CD4-positive, alpha-beta T cell treated with Interferon gamma for 1 hour (primary cell): ENCODE results near the gene AGBL3.
A peak's percentile ranks its signal among the peaks of the same experiment; 100 is the strongest.

ENCODE experiments used
- DNase-seq: peaks from one replicate; pipeline ENCODE4 v3.0.0-alpha.2; 2020

Gene AGBL3

DNA sequence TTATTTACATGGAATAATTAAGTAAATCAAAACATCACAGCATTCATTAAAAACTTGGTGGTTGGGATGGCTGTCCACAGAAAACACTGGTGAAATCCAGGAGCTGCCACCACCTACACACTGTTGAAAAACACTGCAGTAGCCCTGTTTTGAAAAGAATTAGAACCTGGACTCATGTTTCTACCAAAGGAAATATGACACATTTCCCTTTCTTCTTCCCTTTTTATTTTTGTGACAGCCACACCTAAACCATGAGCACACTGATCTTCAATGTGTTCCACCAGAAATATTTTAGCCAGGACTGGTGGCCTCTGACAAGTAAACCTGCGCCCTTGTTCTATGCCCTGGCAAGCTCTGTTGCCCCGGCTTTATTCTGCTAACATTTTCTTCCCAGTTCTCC, 164.8 kb downstream of the AGBL3 start:
- no peak for DNase-seq

DNA sequence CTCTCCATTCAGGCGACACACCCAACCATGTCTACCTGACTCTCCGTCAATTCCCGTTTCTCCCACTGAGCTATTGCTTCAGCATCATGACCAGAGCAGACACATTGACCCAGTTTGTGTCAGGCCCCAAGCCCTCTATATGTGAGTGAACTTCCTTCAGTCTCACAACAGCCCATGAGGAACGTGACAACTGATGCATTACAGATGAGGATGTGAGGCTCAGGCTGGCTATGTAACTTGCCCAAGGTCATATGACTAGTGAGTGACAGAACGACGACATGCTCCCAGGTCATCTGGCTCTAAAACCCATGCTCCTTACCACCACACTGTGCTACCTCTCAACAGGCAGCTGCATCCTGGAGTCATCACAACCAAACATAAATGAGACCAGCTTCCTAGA, 165.2 kb downstream of the AGBL3 start:
- DNase-seq, result peak; percentile 66

DNA sequence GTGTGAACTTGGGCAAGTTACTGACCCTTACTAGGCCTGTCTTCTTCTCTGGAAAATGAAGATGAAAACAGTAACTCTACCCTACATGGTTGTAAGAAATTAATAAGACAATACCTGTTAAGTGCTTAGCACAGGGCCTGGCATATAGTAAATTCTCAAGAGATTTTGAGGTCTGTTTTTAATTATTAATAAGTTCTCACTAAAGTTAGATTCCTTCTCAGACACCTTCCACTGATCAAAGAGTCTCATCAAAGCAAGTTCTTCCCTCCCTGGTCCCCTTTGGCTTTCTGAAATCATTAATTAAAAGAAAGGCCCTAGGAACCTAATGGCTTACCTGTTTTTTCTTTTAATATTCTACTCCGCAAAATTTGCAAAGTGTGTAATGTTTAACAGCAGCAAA, 166.1 kb downstream of the AGBL3 start:
- DNase-seq, result no peak

DNA sequence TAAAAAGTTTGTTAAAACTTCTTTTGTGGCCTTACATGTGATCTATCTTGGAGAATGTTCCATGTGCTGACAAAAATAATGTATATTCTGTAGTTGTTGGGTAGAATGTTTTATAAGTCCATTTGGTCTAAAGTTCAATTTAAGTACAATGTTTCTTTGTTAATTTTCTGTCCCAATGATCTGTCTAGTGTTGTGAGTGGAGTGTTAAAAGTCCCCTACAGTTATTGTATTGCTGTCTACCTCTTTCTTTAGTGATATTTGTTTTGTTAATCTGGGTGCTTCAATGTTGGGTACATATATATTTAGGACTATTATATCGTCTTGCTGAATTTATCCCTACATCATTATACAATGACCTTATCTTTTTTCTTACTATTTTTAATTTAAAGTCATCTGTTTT, 168.4 kb downstream of the AGBL3 start:
- no peak for DNase-seq

DNA sequence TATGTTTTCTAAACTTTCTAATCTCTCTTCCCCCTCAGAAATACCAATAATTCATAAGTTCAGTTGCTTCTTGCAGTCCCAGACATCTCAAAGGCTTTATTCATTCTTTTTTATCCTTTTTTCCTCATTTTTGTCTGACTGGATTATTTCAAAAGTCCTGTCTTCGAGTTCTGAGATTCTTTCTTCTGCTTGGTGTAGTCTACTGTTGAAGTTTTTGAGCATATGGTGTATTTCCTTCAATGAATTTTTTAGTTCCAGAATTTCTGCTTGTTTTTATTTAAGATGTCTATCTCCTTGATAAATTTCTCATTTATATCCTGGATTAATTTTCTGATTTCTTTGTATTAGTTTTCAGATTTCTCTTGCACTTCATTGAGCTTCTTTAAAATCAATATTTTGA, 170.0 kb downstream of the AGBL3 start:
- DNase-seq, result no peak

DNA sequence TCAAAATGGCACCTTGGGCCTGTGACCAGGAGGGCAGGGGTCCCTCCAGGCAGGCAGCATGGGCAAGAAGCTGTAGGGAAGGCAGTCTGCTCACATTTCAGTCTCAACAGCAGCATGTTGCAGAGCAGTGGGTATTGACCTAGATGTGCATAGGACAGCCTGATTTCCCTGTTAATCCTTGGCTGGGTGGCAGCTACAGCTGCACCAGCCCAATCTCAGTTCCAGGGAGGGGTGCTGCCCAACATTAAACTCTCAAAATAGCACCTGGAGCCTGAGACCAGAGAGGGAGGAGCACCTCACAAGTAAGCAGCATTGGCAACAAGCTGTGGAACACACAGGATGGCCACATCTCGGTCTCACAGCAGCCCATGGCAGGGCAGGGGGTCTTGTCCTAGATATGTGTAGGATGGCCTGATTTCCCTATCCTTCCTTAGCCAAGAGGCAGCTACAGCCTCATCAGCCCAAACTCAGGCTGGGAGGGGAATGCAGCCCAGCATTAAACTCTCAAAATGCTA, 171.9 kb downstream of the AGBL3 start:
- DNase-seq, result no peak

DNA sequence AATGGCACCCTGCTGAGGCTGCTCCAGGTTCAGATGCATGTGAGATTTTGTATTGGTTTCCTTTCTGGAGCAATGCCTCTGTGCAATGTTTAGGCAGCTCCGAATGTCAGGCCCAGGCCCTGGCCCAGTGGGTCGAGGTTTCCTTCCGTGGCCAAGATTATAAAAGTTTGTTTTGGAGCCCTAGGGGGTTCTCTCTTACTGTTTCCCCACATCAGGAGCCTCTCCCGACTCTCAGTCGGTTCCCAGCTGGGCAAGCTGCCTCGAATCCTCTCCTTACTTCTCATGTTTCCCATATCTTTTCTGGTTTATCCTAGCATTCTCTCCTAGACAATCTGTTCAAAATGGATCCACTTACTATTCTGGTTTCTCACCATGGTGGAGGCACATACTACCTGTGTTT, 172.6 kb downstream of the AGBL3 start:
- DNase-seq, result no peak

DNA sequence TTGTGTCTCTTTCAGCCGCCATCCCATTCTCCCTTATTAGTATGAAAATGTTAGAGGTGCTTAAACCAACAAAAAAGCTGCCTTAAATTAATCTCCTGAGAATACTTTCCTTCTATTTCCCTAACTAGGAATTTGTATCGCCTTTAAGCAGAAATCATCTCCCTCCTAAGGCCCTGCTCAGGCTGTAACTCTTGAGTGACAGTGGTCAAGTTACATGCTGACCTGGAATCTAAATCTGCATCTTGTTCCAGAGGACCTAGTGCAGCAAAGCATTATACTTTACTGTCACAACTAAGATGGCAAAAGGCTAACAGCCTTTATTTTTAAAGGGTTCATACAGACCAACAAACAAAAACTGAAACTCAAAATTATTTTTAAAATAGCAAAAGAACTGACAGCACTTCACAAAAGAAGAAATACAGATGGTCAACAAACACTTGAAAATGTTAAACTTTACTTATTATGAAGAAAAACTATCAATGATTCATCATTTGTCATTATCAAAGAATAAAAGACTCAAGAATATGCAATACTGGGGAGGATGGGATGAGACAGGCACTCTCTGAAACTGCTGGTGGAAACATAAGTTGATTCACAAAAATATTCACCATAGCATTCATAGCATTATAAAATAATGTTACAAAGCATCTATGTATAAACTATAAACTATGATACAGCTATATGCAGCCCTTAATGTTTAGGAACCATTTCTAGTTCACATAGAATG, 173.2 kb downstream of the AGBL3 start:
- DNase-seq, result no peak

DNA sequence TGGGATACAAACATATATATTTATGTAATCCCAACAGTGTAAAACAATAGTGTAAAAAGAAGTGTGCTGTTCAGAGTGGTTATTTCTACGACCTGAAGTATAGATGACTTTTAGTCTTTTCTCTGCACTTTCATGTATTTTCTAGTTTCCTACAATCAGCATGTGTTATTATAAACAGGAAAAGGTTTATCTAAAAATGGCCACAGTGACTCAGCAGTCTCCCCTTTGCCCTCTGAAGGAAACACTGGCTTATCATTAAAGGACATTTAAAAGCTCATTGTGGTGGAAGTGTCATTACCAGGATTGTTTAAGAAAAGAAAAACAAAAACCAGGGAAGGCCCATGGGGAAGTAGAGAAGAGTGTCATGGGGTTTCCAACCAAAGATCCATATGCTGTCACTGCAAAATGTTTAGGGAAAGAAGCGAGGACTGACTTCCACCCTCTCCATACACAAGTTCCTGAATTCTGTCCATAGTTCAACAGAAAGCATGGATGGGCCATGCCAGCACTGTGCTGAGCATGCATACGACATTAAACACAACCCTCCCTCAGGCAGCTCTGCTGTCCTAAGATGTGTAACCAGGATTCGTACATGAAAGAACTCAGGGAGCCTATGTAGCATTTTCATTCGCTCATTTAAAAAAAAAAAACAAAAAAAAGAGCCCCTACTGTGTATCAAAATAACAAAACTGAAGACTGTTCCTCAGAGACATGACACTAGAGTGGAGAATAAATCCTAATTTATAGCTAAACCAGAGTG, 174.0 kb downstream of the AGBL3 start:
- no peak for DNase-seq

DNA sequence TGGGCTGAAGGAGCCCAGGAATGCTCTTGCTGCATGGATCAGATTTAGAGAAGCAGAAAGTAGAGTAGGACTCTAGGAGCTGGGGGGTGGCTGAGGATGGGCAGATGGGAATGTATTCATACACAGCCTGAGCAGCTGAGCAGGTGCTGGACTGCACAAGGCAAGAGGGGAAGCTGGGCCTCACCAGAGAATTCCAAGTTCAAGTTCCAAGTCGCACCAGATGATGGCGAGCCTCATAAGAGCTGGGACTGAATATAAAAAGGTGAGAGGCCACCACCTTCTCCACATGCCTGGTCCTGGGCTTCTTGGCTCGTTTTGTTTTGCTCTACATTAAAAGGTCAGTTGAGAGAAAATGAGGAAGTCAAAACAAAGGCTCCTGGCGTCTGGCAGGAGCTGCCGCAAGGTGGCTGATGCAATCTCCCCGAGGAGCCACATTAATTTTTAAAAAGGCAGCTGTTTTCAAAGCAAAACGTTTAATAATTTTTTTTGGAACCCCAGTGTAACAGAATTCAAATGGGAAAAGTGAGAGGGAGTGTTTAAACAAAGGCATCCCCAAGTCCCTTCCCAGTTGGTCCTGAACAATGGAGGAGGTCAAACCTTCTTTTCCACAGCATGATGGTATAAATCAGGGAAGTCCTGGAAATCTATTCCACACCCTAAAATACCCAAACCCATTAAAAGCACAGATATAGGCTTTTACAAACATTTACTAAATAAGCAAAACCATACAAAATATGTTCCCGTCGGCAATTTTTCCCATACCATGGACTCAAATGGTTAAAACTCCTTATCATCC, 174.7 kb downstream of the AGBL3 start:
- peak; percentile 26 for DNase-seq

DNA sequence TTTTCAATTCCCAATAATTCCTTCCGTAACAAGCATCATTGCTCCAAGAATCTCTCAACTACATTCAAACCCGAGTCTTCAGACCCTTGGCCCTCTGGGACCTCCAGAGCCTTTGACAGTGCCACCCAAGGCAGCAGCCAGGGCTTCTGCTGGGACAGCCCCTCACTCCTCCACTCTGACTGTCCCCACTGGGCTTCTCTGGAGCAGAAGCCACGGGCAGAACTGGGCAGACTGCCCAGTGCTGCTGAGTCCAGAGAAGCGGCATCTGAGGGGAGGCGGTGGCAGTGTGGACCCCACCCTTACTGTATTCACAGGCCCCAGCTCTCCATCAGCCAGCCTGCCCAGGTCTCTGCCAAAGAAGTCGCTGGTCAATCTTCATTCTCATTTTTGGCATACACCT, 175.4 kb downstream of the AGBL3 start:
- no peak for DNase-seq

DNA sequence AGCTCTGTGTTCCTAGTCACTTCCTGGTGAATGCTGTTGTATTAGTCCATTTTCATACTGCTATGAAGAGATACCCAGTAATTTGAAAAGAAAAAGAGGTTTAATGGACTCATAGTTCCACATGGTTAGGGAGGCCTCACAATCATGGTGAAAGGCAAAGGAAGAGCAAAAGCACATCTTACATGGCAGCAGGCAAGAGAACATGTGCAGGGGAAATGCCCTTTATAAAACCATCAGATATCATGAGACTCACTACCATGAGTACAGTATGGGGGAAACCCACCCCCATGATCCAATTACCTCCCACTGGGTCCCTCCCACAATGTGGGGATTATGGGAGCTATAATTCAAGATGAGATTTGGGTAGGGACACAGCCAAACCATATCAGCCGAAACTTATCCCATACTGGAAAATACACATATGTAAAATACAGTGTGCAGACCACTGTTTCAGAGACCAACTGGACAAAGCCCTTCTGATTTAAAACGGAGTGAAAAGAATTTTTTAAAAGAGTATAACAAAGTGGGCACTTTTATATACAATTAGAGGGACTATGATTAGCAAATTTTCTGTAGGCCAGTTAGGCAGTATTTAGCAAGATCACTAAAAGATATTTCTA, 176.2 kb downstream of the AGBL3 start:
- DNase-seq, result no peak

DNA sequence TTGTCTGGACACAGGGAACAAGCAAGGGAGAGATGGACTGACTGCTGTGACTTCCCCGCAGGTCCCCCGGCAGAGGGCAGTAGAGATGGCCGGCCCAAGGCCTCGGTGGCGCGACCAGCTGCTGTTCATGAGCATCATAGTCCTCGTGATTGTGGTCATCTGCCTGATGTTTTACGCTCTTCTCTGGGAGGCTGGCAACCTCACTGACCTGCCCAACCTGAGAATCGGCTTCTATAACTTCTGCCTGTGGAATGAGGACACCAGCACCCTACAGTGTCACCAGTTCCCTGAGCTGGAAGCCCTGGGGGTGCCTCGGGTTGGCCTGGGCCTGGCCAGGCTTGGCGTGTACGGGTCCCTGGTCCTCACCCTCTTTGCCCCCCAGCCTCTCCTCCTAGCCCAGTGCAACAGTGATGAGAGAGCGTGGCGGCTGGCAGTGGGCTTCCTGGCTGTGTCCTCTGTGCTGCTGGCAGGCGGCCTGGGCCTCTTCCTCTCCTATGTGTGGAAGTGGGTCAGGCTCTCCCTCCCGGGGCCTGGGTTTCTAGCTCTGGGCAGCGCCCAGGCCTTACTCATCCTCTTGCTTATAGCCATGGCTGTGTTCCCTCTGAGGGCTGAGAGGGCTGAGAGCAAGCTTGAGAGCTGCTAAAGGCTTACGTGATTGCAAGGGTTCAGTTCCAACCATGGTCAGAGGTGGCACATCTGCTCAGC, 178.2 kb downstream of the AGBL3 start:
- no peak for DNase-seq

DNA sequence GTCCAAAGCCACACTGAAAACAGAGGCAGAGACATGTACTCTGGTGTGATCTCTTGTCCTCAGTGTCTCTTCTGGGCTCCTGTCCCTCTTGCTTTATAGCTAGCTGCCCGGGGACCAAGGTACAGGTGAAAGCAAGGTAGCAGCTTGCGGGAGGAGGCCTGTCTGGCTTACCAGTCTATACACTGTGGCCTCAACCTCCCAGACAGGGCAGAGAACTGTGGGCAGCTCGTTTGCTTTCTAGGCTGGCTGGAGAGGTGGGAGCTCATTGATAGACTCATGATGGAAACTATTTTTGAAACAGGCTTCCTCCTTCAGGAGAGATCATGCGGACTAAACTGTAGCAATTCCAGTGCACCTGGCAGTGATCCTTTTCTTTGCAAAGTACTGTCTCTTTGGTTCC, 179.6 kb downstream of the AGBL3 start:
- DNase-seq, result no peak

DNA sequence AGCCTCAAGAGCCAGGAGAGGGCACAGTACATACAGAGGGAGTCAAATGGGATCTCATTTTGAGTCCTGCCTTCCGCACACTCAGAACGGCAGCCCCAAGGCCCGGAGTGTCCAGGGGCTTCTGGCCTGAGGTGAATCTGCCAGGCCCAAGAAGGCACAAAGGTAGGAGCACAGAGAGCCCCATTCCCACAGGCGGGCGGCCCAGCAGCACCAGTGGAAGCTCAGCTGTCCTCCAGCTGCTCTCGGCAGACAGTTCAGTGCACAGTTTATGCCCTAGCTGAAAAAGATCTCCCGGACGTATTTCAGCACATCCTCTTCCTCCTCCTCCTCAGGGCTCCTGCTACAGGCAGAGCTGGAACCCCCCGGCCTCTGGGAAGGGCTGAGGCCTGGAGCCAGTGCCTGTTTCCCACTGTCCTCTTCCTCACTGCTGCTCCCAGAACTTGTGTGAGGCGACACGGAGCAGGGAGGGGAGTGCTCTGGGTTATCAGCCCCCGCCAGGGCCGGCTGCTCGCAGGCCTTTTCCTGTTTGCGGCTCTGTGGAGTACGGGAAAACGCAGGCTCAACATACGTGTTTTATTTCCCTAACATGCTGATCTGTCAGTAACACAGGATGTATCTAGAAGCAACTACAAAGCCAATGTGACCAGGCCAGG, 180.2 kb downstream of the AGBL3 start:
- DNase-seq, result no peak

DNA sequence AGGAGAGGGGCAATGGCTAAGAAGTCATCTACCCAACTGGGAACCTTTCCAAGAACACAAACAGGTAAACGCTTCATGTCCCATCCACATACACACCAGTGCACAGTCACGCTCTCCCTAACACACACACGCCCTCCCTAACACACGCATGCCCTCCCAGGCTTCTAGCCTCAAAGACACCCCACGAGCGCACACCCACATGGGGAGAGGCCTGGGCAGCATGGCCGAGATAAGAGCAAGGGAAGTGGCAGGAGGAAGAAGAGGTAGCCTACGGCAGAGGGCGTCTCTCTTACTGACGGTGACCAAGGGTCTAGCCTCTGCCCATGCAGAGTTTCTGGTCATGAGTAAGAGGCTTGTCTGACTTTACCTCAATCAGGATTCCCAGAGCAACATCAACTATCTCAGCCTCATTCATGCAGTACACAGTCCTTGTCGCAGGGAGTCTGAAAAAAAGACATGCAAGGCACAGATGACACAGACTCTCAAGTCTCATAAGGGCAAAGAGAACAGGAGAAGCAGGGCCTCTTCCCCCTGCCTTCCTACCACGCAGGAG, 181.1 kb downstream of the AGBL3 start:
- DNase-seq, result no peak

DNA sequence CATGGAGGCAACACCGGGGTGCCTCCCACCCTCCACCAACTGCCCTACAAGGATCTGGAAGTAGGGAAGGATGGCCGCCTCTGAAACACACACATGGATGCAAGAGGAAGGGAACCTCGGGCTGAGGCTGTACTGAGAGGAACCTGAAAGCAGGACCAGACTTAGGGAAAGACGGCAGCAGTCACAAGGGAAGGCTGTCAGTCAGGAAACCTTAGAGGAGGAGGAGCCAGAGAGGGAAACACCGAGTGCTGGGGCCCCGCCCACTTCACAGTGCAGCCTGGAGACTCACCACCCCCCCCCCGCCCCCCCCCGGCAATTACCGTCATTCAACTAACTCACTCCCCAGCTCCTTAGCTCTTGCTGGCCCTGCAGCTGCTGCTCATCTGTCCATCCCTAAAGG, 181.7 kb downstream of the AGBL3 start:
- DNase-seq, result peak; percentile 53

DNA sequence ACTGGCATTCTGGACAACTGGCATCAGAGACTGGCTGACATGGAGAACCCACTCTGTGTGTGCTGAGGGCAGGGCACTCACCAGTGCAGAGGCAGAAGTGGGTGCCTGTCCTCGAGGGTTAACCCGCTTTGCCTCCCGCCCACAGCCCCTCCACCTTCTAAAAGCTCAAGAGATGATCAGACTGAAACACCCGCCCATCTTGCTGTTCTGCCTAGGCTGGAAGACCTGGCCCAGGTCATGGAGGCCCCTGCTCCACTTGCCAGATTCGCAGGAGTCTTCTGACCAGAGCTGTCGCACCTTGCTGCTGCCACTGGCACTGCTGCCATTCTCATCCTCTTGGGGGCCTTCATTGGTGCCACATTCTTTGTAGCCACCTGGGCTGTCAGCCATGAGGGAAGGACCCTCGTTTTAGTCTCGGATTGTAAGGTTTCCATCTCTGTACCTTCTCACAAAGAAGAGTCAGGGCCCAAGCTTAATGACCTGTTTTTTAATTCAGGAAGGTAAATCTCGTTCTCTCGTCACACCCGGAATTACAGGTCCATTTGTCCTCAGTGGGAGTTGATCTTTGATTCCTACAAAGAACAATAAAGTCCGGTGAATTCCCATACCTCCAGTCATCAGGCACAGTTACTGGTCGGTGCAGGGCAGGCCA, 182.3 kb downstream of the AGBL3 start:
- DNase-seq, result no peak

DNA sequence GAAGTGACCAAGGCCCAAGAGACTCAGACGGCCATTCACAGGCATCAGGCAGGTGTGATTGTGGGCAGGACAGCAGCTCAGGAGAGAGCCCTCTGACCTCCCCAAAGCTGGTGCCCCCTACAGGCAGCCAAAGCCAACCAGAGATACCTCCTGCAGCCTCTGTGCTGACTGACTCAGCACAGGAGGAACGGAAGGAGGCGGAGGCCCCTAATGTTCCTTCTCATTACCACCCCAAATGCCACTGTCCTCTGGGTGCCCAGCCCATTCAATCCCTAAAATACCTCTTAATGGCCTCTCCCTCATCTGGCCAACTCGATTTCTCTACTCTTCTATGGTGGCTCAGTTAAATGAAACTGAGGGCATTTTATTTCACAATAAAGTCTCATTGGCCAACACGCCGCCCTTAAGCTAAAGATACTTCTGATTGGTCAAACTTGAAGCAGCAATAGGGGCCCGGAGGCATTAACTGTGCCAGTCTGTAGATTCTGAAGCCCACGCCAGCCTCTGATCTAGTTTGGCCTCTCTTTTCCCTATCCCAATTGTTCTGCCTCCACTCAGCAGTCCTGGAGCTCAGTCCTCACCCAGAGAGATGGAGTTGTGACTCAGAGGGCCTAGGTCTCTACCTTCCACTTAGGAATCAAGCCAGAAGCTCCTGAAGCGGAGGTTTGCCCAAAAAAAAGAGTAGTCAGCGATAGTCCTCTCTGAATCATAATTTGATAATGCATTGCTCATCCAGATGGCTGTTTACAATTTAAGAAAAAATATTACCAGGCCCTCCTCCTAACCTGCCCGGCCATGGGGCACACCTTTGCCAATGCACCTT, 183.0 kb downstream of the AGBL3 start:
- peak; percentile 67 for DNase-seq

DNA sequence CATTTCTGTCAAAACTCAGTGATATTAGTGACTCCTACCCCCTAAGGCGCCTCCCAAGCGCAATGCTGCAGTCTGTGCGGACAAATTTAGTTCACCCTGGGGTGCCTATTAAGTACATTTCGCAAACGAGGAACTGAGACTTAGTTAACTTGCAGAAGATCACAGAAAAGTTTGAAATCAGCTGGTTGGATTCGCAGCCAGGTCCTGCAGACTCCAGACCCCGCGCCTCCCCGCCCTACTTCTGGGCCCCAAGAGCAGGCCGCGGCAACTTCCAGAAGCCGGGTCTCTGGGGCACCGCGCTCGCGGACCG, 183.6 kb downstream of the AGBL3 start:
- DNase-seq, result no peak
